ENCODE results near the gene ARHGAP26.
"Not testable (repeated sequence)": the region's sequence is repeated elsewhere in the genome, so short reads cannot be mapped to it uniquely, and the experiment has no call there.

ARHGAP26 gene

GRCh38 chr5:142952229-142952628 lies 182.1 kb downstream of the ARHGAP26 start:
- no peak for FAIRE-seq
- DNase-seq (ENCODE audit: insufficient read length, low spot score): no peak
- TF ChIP-seq POLR2A (IDR thresholded peaks at IDR 0.05; ENCODE audit: low read depth, low read length): no peak

GRCh38 chr5:142952871-142953270 lies 182.7 kb downstream of the ARHGAP26 start:
- FAIRE-seq; DNase-seq (ENCODE audit: insufficient read length, low spot score): not testable (repeated sequence)

- DNase-seq (ENCODE audit: insufficient read length, low spot score): no peak
- FAIRE-seq: no peak
- TF ChIP-seq POLR2A (IDR thresholded peaks at IDR 0.05; ENCODE audit: low read depth, low read length): no peak
Measured at GRCh38 chr5:142954455-142954854, 184.3 kb downstream of the ARHGAP26 start.

- no peak for TF ChIP-seq POLR2A (IDR thresholded peaks at IDR 0.05; ENCODE audit: low read depth, low read length)
- FAIRE-seq: no peak
Measured at GRCh38 chr5:142955628-142956027, 185.5 kb downstream of the ARHGAP26 start.

GRCh38 chr5:142957528-142957927 lies 187.4 kb downstream of the ARHGAP26 start:
- TF ChIP-seq POLR2A (IDR thresholded peaks at IDR 0.05; ENCODE audit: low read depth, low read length): no peak
- FAIRE-seq (no peak), DNase-seq (ENCODE audit: insufficient read length, low spot score) (no peak)

More at GRCh38 chr5:142955628-142956027, 185.5 kb downstream of the ARHGAP26 start:
- no peak for DNase-seq (ENCODE audit: insufficient read length, low spot score)

GRCh38 chr5:142958944-142959682 lies 188.9 kb downstream of the ARHGAP26 start:
- FAIRE-seq (no peak), DNase-seq (ENCODE audit: insufficient read length, low spot score) (no peak)
- TF ChIP-seq POLR2A (IDR thresholded peaks at IDR 0.05; ENCODE audit: low read depth, low read length): no peak

DNA sequence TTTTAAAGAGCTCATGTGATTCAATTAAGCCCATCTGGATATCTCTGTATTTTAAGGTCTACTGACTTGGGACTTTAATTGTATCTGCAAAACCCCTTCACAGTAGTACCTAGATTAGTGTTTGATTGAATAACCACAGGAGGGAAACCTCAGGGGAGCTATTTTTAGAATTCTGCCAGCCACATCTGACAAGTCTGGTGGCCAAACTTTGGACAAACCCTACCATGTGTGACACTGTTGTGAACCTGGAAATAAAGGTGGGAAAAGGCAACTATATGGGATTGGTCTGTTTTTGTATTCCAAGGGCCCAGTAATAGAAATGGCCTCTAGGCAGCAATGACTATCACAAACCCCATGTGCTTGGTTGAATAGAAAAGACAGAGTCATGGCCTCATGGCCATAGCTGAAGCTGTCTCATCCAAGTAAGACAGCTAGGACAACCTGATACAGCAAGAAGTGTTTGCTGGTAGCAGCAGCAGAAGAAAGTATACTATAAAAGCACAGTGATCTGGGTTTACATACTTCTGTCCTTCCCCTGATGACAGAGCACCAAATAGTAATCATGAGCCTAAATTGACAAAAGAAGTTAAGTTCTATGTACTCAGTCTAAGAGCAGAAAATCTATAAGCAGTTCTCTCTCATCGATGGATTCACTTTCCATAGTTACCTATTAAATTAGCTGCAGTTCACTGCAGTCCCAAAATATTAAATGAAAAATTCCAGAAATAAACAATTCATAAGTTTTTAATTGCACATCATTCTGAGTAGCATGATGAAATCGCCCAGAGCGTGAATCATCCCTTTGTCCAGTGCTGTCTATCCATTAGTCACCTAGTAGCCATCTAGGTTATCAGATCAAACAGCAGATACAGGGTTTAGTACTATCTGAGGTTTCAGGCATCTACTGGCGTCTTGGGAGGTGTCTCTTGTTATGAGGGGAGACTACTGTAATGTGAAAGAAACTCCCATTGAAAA lies 189.8 kb downstream of the ARHGAP26 start:
- DNase-seq (ENCODE audit: insufficient read length, low spot score) (no peak), FAIRE-seq (peak; percentile 80)
- TF ChIP-seq POLR2A (IDR thresholded peaks at IDR 0.05; ENCODE audit: low read depth, low read length): no peak

DNA sequence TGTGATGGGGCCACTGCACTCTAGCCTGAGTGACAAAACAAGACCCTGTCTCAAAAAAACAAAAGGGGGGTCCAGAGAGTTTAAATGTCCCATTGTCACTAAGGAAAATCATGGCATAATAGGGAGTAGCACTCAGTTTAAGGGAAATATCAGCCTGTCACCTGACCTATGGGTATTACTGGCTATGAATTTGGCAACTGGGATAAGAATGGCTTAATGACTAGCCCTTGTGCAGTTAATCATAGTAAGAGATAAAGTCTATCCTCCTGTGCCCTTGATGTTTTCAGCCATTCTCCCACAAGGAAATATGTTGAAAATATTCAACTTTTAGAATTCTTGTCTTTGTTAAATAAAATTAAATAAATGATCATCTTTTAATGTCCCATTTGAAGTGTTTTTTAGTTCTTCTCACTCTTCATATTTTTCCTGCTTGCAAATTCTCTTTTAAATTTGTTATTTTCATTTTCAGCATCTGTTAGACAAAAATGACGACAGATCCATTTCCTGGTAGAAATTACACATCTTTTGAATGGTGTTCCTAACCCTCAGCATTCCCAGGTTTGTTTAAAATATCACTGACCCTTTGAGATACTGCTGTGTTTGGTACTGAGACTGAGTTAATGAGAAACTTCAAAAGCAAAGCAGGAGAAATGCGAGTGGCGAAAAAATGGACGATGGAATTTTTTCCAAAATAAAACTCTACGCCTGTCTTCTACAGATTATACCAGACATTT lies 191.4 kb downstream of the ARHGAP26 start:
- DNase-seq (ENCODE audit: insufficient read length, low spot score) (no peak), FAIRE-seq (no peak)
- TF ChIP-seq POLR2A (IDR thresholded peaks at IDR 0.05; ENCODE audit: low read depth, low read length): no peak

- no peak for DNase-seq (ENCODE audit: insufficient read length, low spot score)
- no peak for TF ChIP-seq POLR2A (IDR thresholded peaks at IDR 0.05; ENCODE audit: low read depth, low read length)
- FAIRE-seq: no peak
Measured at GRCh38 chr5:142962174-142962533, 192.0 kb downstream of the ARHGAP26 start.

DNA sequence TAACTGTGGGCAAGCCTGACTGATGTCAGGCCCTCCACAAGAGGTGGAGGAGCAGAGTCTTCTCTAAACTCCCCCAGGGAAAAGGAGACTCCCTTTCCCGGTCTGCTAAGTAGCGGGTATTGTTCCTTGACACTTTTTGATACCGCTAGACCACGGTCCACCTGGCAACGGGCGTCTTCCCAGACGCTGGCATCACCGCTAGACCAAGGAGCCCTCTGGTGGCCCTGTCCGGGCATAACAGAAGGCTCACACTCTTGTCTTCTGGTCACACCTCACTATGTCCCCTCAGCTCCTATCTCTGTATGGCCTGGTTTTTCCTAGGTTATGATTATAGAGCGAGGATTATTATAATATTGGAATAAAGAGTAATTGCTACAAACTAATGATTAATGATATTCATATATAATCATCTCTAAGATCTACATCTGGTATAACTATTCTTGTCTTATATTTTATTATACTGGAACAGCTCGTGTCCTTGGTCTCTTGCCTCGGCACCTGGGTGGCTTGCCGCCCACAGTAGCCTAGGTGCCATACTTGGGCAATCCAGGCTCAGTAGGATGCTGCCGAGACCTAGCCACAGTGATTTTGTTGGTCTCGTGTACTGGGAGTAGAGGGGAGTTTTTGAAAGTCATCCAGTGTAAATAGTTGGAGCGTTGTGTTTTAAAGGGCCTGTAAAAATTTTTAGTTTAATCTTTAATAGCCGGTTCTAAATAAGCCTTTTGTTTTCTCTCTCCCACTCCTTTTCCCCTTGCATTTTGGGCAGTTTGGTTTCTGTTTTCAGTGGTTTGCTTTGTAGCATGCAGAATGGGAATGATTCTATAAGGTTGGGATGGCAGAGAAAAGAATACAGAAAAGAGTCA lies 195.3 kb downstream of the ARHGAP26 start:
- not testable (repeated sequence) for DNase-seq (ENCODE audit: insufficient read length, low spot score); FAIRE-seq

DNA sequence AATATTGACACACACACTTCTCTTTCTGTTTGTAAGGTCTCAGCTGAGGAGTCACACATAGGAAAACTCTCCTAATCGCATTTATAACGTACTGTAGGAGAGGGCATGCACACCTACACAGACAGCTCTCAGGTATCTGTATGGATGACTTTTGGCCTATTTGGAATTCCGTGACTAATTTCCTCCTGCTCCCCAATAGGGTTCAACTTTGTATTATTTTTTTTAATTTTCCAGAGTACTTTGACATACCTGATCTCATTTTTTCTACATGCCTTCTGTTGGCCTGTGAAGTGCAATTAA lies 195.9 kb downstream of the ARHGAP26 start:
- FAIRE-seq (no peak), DNase-seq (ENCODE audit: insufficient read length, low spot score) (no peak)
- TF ChIP-seq POLR2A (IDR thresholded peaks at IDR 0.05; ENCODE audit: low read depth, low read length): no peak

DNA sequence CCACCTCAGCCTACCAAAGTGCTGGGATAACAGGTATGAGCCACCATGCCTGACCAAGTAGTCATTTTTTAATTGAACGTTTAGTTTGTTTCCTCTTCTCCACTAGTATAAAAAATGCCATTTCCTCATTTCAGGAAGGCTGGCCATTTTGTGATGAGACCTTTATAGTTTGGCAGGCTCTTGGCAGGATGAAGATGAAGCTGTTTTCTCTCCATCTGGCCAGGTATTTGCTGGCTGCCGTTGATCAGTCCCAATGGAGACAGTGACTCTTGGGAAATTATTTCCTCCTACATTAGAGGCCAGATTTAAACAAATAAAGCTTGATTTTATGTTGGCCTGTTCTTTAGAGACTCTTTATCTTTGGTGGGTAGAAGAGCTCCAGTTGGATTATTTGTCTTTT lies 199.0 kb downstream of the ARHGAP26 start:
- no peak for DNase-seq (ENCODE audit: insufficient read length, low spot score)

More for the DNA sequence above, 199.0 kb downstream of the ARHGAP26 start:
- no peak for FAIRE-seq
- no peak for TF ChIP-seq POLR2A (IDR thresholded peaks at IDR 0.05; ENCODE audit: low read depth, low read length)
